KMS-11 (cell line): ENCODE results near the gene GLIS1.

Experiments
- H2AFZ ChIP-seq: fragments of 200-600 bp; sonication (generic); 2 replicates; pipeline ENCODE4 v1.6.1; 2016; ENCODE audit warnings: antibody characterized with exemption, mixed run types, low read depth
- H3K27ac ChIP-seq: fragments of 200-600 bp; sonication (generic); 2 replicates; pipeline ENCODE4 v1.6.1; 2016; ENCODE audit warnings: mild to moderate bottlenecking, mixed run types
- H3K27me3 ChIP-seq: fragments of 200-600 bp; sonication (generic); 2 replicates; pipeline ENCODE4 v1.6.1; 2017; ENCODE audit warnings: mild to moderate bottlenecking, low read depth, mixed run types, moderate library complexity; ENCODE audit not compliant: insufficient read depth
- H3K36me3 ChIP-seq: fragments of 200-600 bp; sonication (generic); 2 replicates; pipeline ENCODE4 v1.6.1; 2017; ENCODE audit warnings: mild to moderate bottlenecking, mixed run types; ENCODE audit not compliant: insufficient read depth
- H3K4me1 ChIP-seq: fragments of 200-600 bp; sonication (generic); 2 replicates; pipeline ENCODE4 v1.6.1; 2016; ENCODE audit warnings: mild to moderate bottlenecking, low read depth, mixed run types; ENCODE audit not compliant: poor library complexity, severe bottlenecking
- H3K4me2 ChIP-seq: fragments of 200-600 bp; sonication (generic); 2 replicates; pipeline ENCODE4 v1.7.0; 2016; ENCODE audit warnings: mild to moderate bottlenecking, mixed run types
- H3K4me3 ChIP-seq: fragments of 200-600 bp; sonication (generic); IDR thresholded peaks from 2 replicates; pipeline ENCODE4 v1.6.1; 2017; ENCODE audit warnings: low read depth, low read length, mixed read lengths; ENCODE audit not compliant: insufficient read depth
- H3K79me2 ChIP-seq: fragments of 200-600 bp; sonication (generic); 2 replicates; pipeline ENCODE4 v1.6.1; 2016; ENCODE audit warnings: low read depth, mixed run types; ENCODE audit not compliant: insufficient read depth
- H3K9ac ChIP-seq: fragments of 200-600 bp; sonication (generic); 2 replicates; pipeline ENCODE4 v1.6.1; 2016; ENCODE audit warnings: mild to moderate bottlenecking, mixed run types
- H4K20me1 ChIP-seq: fragments of 200-600 bp; sonication (generic); 2 replicates; pipeline ENCODE4 v1.6.1; 2016; ENCODE audit warnings: mild to moderate bottlenecking, mixed run types; ENCODE audit not compliant: insufficient read depth
- TF ChIP-seq, protein P1 (sequence below): fragments of 200-600 bp; sonication (generic); conservative IDR thresholded peaks from 2 replicates; pipeline ENCODE4 v1.6.1; 2017; ENCODE audit warnings: low read depth, mild to moderate bottlenecking, antibody characterized with exemption, low read length, moderate library complexity, mixed read lengths

GLIS1 gene

DNA sequence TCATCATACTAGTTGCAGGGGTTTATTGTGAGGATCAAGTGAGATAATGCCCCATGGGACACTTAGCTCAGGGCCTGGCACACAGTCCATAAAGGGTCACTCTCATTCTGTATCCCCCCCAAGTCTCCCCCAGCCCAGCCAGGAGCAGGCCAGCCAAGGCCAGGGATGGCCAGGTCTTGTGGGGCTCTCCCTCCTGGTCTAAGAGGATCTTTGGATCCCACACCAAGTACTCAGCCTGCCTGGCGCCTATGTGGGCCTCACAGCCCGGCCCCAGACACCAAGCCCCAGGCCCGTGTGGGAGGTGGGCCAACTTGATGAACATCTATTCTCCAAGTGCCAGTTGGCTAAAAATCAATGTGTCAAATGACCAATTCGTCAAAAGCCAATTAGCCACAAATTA lies 117.8 kb downstream of the GLIS1 start:
- TF ChIP-seq, protein P1, sequence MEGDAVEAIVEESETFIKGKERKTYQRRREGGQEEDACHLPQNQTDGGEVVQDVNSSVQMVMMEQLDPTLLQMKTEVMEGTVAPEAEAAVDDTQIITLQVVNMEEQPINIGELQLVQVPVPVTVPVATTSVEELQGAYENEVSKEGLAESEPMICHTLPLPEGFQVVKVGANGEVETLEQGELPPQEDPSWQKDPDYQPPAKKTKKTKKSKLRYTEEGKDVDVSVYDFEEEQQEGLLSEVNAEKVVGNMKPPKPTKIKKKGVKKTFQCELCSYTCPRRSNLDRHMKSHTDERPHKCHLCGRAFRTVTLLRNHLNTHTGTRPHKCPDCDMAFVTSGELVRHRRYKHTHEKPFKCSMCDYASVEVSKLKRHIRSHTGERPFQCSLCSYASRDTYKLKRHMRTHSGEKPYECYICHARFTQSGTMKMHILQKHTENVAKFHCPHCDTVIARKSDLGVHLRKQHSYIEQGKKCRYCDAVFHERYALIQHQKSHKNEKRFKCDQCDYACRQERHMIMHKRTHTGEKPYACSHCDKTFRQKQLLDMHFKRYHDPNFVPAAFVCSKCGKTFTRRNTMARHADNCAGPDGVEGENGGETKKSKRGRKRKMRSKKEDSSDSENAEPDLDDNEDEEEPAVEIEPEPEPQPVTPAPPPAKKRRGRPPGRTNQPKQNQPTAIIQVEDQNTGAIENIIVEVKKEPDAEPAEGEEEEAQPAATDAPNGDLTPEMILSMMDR: no peak
- no peaks in the 10 kb centered on the region for H3K36me3 ChIP-seq
- no peaks in the 10 kb centered on the region for H3K4me1 ChIP-seq
- no peak overlapping the region for H3K27ac ChIP-seq
- H3K79me2 ChIP-seq: no peaks in the 10 kb centered on the region
- no peak overlapping the region for H3K4me3 ChIP-seq
- H3K27me3 ChIP-seq: no peaks in the 10 kb centered on the region
- no peak overlapping the region for H2AFZ ChIP-seq
- no peak overlapping the region for H3K4me2 ChIP-seq
- no peaks in the 10 kb centered on the region for H4K20me1 ChIP-seq
- H3K9ac ChIP-seq: no peak overlapping the region

DNA sequence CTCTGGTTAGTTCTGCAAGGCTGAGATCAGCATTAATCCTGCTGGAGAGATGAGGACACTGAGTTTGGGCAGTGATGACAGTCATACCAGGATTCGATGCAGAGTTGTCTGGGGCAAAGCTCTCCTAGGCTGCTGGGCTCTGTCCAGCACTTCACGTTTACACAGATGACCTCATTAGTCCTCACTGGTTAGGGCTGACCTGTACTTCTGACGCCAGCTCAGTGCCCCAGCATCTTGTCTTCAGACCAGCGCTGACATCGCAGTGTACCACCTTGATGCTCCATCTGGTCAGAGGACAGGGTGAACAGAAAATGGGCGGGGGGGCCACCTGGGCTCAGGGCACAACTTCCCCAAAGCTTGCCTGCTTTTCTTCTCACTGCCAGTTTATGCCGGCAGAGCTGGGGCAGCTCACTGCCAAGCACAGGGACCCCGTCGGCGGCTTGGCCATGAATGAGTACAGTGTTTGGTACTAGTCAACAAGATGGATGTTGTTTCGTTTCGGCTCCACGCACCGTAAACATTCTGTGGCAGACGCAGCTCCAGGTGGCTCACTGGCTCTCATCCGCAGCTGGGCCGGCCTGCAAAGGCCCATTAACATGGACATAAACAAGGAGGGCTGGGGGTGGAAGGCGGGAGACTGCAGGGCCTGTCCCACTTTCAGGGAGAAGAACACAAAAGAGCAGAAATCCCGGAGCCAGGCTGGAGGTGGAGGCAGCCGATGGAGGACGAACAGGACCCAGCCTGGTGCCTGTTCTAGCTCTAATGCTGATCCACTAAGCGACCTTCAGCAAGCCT lies 118.7 kb downstream of the GLIS1 start:
- H3K4me2 ChIP-seq: no peak overlapping the region
- H3K27me3 ChIP-seq: no peaks in the 10 kb centered on the region
- H3K4me1 ChIP-seq: no peaks in the 10 kb centered on the region
- TF ChIP-seq, protein P1: no peak
- H3K79me2 ChIP-seq: no peaks in the 10 kb centered on the region
- no peak overlapping the region for H3K4me3 ChIP-seq
- H2AFZ ChIP-seq: no peak overlapping the region
- H3K36me3 ChIP-seq: no peaks in the 10 kb centered on the region
- no peaks in the 10 kb centered on the region for H4K20me1 ChIP-seq
- H3K27ac ChIP-seq: no peak overlapping the region
- H3K9ac ChIP-seq: no peak overlapping the region

DNA sequence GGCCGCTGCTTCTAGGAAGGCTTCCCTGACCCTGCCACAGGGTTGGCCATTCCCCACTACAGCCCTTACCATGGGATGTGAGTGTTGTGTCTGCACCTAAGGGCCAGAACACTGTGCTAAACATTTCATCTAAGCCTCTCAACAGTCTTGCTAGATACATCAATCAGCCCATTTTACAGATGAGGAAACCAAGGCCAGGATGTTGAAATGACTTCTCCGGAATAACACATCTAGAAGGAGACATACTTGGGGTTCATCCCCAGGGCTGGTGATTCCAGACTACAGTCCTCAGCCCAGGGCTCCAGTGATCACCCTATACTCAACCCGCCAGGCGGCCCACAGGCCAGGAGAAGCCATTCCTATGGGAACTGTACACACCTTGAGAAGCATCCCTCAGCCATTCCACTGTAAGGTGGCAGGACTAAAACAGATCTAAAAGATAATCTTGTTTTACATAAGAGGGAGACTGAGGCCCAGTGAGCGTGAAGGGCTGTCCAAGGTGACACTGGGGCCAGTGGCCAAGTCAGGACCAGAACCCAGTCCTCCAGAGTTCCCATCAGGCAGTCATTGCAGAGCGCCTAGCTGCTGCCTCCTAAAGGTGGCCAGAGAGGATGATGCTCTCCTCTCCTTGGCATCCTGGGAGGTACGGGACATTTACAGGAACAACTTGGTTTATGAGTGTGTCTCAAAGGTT lies 119.5 kb downstream of the GLIS1 start:
- Histone ChIP-seq H3K79me2 (no peaks in the 10 kb centered on the region), H3K4me2 (no peak overlapping the region), H3K36me3 (no peaks in the 10 kb centered on the region), H4K20me1 (no peaks in the 10 kb centered on the region), H3K27me3 (no peaks in the 10 kb centered on the region), H2AFZ (no peak overlapping the region), H3K27ac (no peak overlapping the region), H3K4me1 (no peaks in the 10 kb centered on the region), H3K9ac (no peak overlapping the region), H3K4me3 (no peak overlapping the region)
- TF ChIP-seq, protein P1: no peak

DNA sequence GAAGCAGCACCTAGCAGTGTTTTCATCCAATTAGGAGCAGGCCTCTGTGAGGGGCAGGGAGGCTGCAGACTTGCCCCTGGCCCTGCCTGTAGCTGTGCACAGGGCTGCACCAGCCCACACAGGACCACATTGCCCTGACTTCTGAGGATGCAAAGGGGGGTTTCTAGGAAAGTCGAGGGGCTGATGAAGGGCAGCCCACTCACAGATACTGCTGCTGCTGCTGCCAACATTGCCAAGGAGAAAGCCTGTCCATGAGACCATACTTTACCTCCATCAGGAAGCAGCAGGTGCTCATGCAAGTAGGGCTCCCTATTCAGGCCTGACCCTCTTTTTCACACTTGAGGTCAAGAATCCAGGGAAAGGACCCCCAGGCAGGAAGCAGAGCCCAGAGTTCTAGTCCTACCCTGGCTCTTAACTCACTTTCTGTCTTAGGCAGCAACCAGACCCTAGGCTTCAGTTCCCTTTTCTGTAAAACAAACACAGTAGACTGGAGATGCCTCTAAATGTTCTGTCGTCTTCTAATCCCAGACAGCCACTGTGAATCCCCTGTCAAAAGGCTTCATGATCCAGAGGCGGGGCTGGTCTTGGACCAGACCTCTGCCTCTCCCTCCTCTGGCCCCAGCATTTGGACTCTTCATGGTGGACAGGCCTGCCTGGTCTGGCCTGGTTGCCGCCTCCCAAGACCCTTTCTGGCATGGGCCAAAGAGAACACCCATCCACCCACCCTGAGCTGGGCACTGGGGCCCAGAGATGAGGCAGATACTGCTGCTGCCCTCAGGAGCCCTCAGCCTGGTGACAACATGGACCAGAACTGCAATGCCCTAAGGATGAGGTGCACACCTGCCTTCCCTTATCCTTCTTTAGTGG lies 120.2 kb downstream of the GLIS1 start:
- Histone ChIP-seq H4K20me1 (no peaks in the 10 kb centered on the region), H3K27ac (no peak overlapping the region), H3K79me2 (no peaks in the 10 kb centered on the region), H3K4me3 (no peak overlapping the region), H2AFZ (no peak overlapping the region), H3K9ac (no peak overlapping the region), H3K4me1 (no peaks in the 10 kb centered on the region), H3K36me3 (no peaks in the 10 kb centered on the region), H3K4me2 (no peak overlapping the region), H3K27me3 (no peaks in the 10 kb centered on the region)
- TF ChIP-seq, protein P1: no peak
